AG04450 (cell line): ENCODE measurements around the gene HDAC2. TPM values are rescaled to one million over a fixed set of nuclear protein-coding genes. Genes with fewer than 3 reads are reported as not detected.
A peak's percentile ranks its signal among the peaks of the same experiment; 100 is the strongest.

Source experiments
- CTCF ChIA-PET: fragments of 300-600, 350-600 bp; formaldehyde crosslinking; extraction: SDS; loops from one replicate; lab custom pipeline; 2022; ENCODE audit warnings: antibody characterized with exemption, inconsistent platforms; lab: Charles Lee
- POLR2A ChIA-PET: fragments of 350-600 bp; formaldehyde crosslinking; extraction: SDS; loops from one replicate; lab custom pipeline; 2021; ENCODE audit warnings: antibody characterized with exemption, inconsistent platforms; lab: Yijun Ruan, JAX
- DNase-seq: peaks from one replicate; pipeline ENCODE4 v3.0.0-alpha.2; 2011; ENCODE audit warnings: low read depth, low spot score
- H3K27ac ChIP-seq: one replicate; pipeline ENCODE4 v1.5.1; 2012; ENCODE audit warnings: low read depth, low read length, control low read depth
- H3K27me3 ChIP-seq: one replicate; pipeline ENCODE4 v1.6.0; 2012; ENCODE audit warnings: low read length; ENCODE audit not compliant: control insufficient read depth, insufficient read depth
- H3K4me3 ChIP-seq: 2 replicates; pipeline ENCODE4 v1.5.1; 2011; ENCODE audit warnings: mild to moderate bottlenecking, low read depth, low read length, control low read depth
- H3K9me3 ChIP-seq: 2 replicates; pipeline ENCODE4 v1.5.1; 2012; ENCODE audit warnings: low read length; ENCODE audit not compliant: control insufficient read depth, insufficient read depth
- polyA plus RNA-seq: library from polyadenylated mRNA; depleted of rRNA; stranded (reverse); fragments of >200 nt; gene quantifications from 2 replicates; pipeline ENCODE4 v1.2.3, GENCODE V29; 2011
- TF ChIP-seq, protein P1 (sequence below): IDR thresholded peaks from 2 replicates; pipeline ENCODE4 v1.5.1; 2011; ENCODE audit warnings: low read depth, low read length, control low read depth, inconsistent platforms

Gene HDAC2
- polyA plus RNA-seq, 1 experiment = 242 TPM

DNA sequence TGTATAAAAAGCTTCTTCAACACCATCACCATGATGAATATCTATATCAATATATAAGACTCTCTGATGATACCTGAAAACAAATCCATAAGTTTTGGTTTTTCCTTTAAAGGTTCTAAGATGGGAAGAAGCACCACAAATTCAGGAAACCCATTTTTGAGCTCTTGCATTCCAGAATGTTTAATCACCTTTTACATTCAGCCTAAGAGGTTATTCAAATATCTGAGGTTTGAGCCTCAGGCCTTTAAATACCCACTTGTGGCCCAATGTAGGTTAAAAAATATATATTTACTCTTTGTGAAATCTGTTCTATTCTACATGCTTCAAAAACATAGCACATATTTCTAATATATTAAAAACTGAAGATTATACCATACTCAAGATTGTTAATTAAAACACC, 17.6 kb downstream of the HDAC2 start:
- H3K4me3 ChIP-seq = no peak overlapping the region
- no peaks in the 10 kb centered on the region for H3K27me3 ChIP-seq
- DNase-seq = no peak
- no peak overlapping the region for H3K27ac ChIP-seq
- H3K9me3 ChIP-seq = no peaks in the 10 kb centered on the region
- TF ChIP-seq, protein P1, sequence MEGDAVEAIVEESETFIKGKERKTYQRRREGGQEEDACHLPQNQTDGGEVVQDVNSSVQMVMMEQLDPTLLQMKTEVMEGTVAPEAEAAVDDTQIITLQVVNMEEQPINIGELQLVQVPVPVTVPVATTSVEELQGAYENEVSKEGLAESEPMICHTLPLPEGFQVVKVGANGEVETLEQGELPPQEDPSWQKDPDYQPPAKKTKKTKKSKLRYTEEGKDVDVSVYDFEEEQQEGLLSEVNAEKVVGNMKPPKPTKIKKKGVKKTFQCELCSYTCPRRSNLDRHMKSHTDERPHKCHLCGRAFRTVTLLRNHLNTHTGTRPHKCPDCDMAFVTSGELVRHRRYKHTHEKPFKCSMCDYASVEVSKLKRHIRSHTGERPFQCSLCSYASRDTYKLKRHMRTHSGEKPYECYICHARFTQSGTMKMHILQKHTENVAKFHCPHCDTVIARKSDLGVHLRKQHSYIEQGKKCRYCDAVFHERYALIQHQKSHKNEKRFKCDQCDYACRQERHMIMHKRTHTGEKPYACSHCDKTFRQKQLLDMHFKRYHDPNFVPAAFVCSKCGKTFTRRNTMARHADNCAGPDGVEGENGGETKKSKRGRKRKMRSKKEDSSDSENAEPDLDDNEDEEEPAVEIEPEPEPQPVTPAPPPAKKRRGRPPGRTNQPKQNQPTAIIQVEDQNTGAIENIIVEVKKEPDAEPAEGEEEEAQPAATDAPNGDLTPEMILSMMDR = no peak
- CTCF ChIA-PET = interaction anchor here (1.2 to 1.6 kb wide), 3 partner anchors 16 to 155 kb away, joined by 3 to 4 read pairs (median 4); no protein-coding TSS in a partner anchor
- POLR2A ChIA-PET = no interaction called here

GRCh38 chr6:113949499-113949898, 21.4 kb downstream of the HDAC2 start:
- H3K27me3 ChIP-seq = no peaks in the 10 kb centered on the region
- TF ChIP-seq, protein P1 = no peak
- ChIA-PET POLR2A (no interaction called here), CTCF (no interaction called here)
- no peak overlapping the region for H3K27ac ChIP-seq
- no peaks in the 10 kb centered on the region for H3K9me3 ChIP-seq
- no peak overlapping the region for H3K4me3 ChIP-seq
- no peak for DNase-seq

DNA sequence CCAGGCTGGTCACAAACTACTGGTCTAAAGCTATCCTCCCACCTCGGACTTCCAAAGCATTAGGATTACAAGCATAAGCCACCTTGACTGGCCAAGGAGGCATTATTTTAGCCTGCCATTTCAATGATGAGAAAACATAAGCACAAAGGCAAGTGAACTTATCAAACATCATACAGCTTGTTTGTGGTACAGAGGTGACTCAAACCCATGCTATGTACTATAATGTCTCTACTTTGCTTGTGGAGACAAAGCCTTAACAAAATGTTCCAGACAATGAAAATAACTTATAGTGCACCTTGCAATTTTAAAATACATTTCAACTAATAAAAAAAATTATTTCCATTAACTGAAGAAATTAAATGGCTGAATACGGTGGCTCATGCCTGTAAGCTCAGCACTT, 26.2 kb downstream of the HDAC2 start:
- Histone ChIP-seq H3K9me3 (no peaks in the 10 kb centered on the region), H3K27ac (no peak overlapping the region), H3K4me3 (no peak overlapping the region), H3K27me3 (no peaks in the 10 kb centered on the region)
- CTCF ChIA-PET = interaction anchor here (0.9 to 1.4 kb wide), 4 partner anchors 7 to 164 kb away, joined by 3 read pairs; no protein-coding TSS in a partner anchor
- POLR2A ChIA-PET = no interaction called here
- TF ChIP-seq, protein P1 = no peak
- no peak for DNase-seq

- no peak overlapping the region for H3K27ac ChIP-seq
- H3K9me3 ChIP-seq = no peaks in the 10 kb centered on the region
- ChIA-PET CTCF (no interaction called here), POLR2A (no interaction called here)
- no peak for DNase-seq
- no peaks in the 10 kb centered on the region for H3K27me3 ChIP-seq
- no peak overlapping the region for H3K4me3 ChIP-seq
- TF ChIP-seq, protein P1 = no peak
These were observed 31.1 kb downstream of the HDAC2 start for GRCh38 chr6:113939825-113940224.

- H3K27ac ChIP-seq = no peak overlapping the region
- H3K9me3 ChIP-seq = peaks cover 9% of the 10 kb centered on the region
These were observed 34.6 kb downstream of the HDAC2 start for GRCh38 chr6:113936093-113936934.

More at GRCh38 chr6:113936093-113936934, 34.6 kb downstream of the HDAC2 start:
- Histone ChIP-seq H3K4me3 (no peak overlapping the region), H3K27me3 (no peaks in the 10 kb centered on the region)
- peak; percentile 41 for DNase-seq
- TF ChIP-seq, protein P1 = peak; percentile 77
- ChIA-PET POLR2A (no interaction called here), CTCF (interaction anchor here (0.5 to 1.8 kb wide), 10 partner anchors 8 to 1850 kb away, joined by 3 to 5 read pairs (median 3); no protein-coding TSS in a partner anchor)
